K562 (cell line): ENCODE data around the gene CAPZA1. TPM values are rescaled to one million over a fixed set of nuclear protein-coding genes. Genes with fewer than 3 reads are reported as not detected.

Experiments used
- CAMTA2 ChIP-seq: fragments of 250-450 bp; sonication (Bioruptor Pico); conservative IDR thresholded peaks from 2 replicates; pipeline ENCODE4 v1.5.1; 2022
- E2F3 ChIP-seq: fragments of 250-450 bp; sonication (Bioruptor Pico); IDR thresholded peaks from 2 replicates; pipeline ENCODE4 v1.4.0; 2020; ENCODE audit warnings: mild to moderate bottlenecking
- ELF2 ChIP-seq: fragments of 250-450 bp; sonication (Bioruptor Pico); IDR thresholded peaks from 2 replicates; pipeline ENCODE4 v1.5.0; 2021; ENCODE audit warnings: mild to moderate bottlenecking
- MECOM ChIP-seq: fragments of 250-450 bp; sonication (Bioruptor Pico); IDR thresholded peaks from 2 replicates; pipeline ENCODE4 v1.8.0; 2022; ENCODE audit warnings: inconsistent platforms
- RCOR1 ChIP-seq, 2 experiments: IDR thresholded peaks; 2 replicates each; pipeline ENCODE4 v1.6.1; 2012; ENCODE audit warnings: low read depth in 2 of 2, low read length in 2 of 2, borderline replicate concordance in 1 of 2, improper control_type of control experiment in 1 of 2
- SAP30 ChIP-seq: fragments of 200-600 bp; sonication (generic); IDR thresholded peaks from 2 replicates; pipeline ENCODE4 v1.6.1; 2012; ENCODE audit warnings: borderline replicate concordance, low read depth, mild to moderate bottlenecking, moderate library complexity, low read length, control low read depth, inconsistent platforms; ENCODE audit not compliant: insufficient read depth, poor library complexity, severe bottlenecking
- SMAD3 ChIP-seq: fragments of 450-650 bp; formaldehyde crosslinking; conservative IDR thresholded peaks from 2 replicates; pipeline ENCODE4 v1.4.0; 2020; ENCODE audit warnings: mild to moderate bottlenecking
- SNRNP70 ChIP-seq: fragments of 200-400 bp; formaldehyde crosslinking; optimal IDR thresholded peaks from 2 replicates; pipeline ENCODE3; 2017; ENCODE audit warnings: low read depth, low read length
- SREBF1 ChIP-seq: fragments of 150-350 bp; IDR thresholded peaks from 2 replicates; pipeline ENCODE4 v1.6.1; 2014; ENCODE audit warnings: antibody characterized with exemption, low read depth, low read length, borderline replicate concordance
- ZC3H4 ChIP-seq: sonication (generic); formaldehyde crosslinking; IDR thresholded peaks from 2 replicates; pipeline ENCODE4 v1.9.0; 2021; ENCODE audit warnings: missing genetic modification reagents, borderline replicate concordance
- polyA plus RNA-seq, 8 experiments: library from polyadenylated mRNA; depleted of rRNA in 4 of 8; stranded (reverse) in 5 of 8; unstranded in 3 of 8; fragments of >200 nt; fragmentation: Nextera tagmentation in 2 of 8; fragmentation: Illumina TruSeq in 1 of 8; extraction: Ambion mirVana in 2 of 8; extraction: Trizol in 1 of 8; gene quantifications; 2 replicates each; pipeline versions ENCODE4 v1.2.1 to v1.2.3, GENCODE V29; 2011 to 2014; ENCODE audit warnings: inconsistent platforms in 1 of 8, missing spikeins in 1 of 8
- total RNA-seq, 7 experiments: library from RNA; depleted of rRNA in 6 of 7; stranded (reverse); fragments of >200 nt in 6 of 7; fragmentation: Illumina TruSeq in 2 of 7; extraction: Trizol in 2 of 7; gene quantifications; 2 replicates each; pipeline versions ENCODE4 v1.2.1 to v1.2.3, GENCODE V29; 2011 to 2021; ENCODE audit warnings: low replicate concordance in 1 of 7
- TF ChIP-seq, protein P1 (sequence below): fragments of 200-800 bp; sonication (Bioruptor generic); IDR thresholded peaks from 2 replicates; pipeline ENCODE4 v1.6.1; 2016; ENCODE audit warnings: missing genetic modification characterization, missing compliant biosample characterization
- TF ChIP-seq, protein P2 (sequence below): fragments of 450-650 bp; formaldehyde crosslinking; IDR thresholded peaks from 2 replicates; pipeline ENCODE4 v1.4.0; 2020; ENCODE audit warnings: mild to moderate bottlenecking, moderate library complexity
- TF ChIP-seq, protein P3 (sequence below): sonication (generic); formaldehyde crosslinking; IDR thresholded peaks from 2 replicates; pipeline ENCODE4 v1.8.0; 2022; ENCODE audit warnings: missing genetic modification reagents, mild to moderate bottlenecking, moderate library complexity, borderline replicate concordance

CAPZA1 gene
- total and polyA plus RNA-seq, 9 of the 15 experiments (the other 6 are each of a cell fraction or from before 2014, with no cell fraction given): 237 to 1,020 (median 306) TPM

DNA sequence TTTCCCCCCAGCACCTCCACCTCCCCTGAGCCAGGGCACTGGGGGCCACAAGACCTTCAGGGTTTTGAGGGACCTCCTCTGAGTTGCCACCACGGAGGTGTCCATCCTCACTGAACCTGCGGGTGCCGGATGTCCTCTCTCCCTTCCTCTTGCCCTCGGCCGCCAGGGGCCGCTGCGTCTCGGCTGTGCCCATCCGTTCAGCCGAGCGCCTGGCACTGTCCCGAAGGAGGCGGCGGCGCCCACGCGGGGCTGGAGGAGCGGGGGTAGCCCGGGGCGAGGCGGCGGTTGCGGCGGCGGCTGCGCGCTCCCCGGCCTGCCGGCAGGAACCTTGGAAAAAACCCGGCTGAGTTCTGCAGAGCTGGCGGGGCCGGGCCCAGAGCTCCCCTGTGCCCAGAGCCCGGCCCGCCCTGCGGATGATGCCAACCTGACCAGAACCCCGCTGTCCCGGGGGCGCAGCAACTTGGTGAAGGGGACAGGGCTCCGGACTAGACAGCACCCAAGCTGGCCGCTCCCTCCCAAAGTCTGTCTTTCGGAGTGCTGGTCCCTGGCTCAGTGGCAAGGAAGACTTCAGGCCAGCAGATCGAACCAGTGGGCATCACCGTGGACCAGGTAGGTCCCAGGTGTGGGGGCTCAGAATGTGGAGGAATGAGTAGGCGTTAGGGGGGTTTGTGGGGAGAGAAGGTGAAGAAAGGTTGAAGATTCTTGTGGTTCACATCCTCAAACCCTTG is 99.2 kb downstream of the CAPZA1 start (continued):
- TF ChIP-seq, protein P1, sequence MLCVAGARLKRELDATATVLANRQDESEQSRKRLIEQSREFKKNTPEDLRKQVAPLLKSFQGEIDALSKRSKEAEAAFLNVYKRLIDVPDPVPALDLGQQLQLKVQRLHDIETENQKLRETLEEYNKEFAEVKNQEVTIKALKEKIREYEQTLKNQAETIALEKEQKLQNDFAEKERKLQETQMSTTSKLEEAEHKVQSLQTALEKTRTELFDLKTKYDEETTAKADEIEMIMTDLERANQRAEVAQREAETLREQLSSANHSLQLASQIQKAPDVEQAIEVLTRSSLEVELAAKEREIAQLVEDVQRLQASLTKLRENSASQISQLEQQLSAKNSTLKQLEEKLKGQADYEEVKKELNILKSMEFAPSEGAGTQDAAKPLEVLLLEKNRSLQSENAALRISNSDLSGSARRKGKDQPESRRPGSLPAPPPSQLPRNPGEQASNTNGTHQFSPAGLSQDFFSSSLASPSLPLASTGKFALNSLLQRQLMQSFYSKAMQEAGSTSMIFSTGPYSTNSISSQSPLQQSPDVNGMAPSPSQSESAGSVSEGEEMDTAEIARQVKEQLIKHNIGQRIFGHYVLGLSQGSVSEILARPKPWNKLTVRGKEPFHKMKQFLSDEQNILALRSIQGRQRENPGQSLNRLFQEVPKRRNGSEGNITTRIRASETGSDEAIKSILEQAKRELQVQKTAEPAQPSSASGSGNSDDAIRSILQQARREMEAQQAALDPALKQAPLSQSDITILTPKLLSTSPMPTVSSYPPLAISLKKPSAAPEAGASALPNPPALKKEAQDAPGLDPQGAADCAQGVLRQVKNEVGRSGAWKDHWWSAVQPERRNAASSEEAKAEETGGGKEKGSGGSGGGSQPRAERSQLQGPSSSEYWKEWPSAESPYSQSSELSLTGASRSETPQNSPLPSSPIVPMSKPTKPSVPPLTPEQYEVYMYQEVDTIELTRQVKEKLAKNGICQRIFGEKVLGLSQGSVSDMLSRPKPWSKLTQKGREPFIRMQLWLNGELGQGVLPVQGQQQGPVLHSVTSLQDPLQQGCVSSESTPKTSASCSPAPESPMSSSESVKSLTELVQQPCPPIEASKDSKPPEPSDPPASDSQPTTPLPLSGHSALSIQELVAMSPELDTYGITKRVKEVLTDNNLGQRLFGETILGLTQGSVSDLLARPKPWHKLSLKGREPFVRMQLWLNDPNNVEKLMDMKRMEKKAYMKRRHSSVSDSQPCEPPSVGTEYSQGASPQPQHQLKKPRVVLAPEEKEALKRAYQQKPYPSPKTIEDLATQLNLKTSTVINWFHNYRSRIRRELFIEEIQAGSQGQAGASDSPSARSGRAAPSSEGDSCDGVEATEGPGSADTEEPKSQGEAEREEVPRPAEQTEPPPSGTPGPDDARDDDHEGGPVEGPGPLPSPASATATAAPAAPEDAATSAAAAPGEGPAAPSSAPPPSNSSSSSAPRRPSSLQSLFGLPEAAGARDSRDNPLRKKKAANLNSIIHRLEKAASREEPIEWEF (CRISPR knock-in tag): no peak
- TF ChIP-seq SNRNP70 (no peak), ELF2 (CRISPR knock-in tag) (0 out of 2 replicates have a peak, but pooled peaks have one; percentile 28), CAMTA2 (CRISPR knock-in tag) (no peak), SREBF1 (no peak), SAP30 (no peak), ZC3H4 (no peak), SMAD3 (CRISPR knock-in tag) (no peak), RCOR1 (IDR thresholded peaks at IDR 0.05; ENCODE audit: borderline replicate concordance in 1 of 2, low read depth in 2 of 2, low read length in 2 of 2) (peak in 1 of 2 experiments; percentile 75; a peak in 1 of 4 replicates), E2F3 (CRISPR knock-in tag) (no peak), MECOM (CRISPR knock-in tag) (no peak)
- TF ChIP-seq, protein P2, sequence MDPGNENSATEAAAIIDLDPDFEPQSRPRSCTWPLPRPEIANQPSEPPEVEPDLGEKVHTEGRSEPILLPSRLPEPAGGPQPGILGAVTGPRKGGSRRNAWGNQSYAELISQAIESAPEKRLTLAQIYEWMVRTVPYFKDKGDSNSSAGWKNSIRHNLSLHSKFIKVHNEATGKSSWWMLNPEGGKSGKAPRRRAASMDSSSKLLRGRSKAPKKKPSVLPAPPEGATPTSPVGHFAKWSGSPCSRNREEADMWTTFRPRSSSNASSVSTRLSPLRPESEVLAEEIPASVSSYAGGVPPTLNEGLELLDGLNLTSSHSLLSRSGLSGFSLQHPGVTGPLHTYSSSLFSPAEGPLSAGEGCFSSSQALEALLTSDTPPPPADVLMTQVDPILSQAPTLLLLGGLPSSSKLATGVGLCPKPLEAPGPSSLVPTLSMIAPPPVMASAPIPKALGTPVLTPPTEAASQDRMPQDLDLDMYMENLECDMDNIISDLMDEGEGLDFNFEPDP (CRISPR knock-in tag): no peak
- TF ChIP-seq, protein P3, sequence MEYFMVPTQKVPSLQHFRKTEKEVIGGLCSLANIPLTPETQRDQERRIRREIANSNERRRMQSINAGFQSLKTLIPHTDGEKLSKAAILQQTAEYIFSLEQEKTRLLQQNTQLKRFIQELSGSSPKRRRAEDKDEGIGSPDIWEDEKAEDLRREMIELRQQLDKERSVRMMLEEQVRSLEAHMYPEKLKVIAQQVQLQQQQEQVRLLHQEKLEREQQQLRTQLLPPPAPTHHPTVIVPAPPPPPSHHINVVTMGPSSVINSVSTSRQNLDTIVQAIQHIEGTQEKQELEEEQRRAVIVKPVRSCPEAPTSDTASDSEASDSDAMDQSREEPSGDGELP: 0 out of 2 replicates have a peak, but pooled peaks have one; percentile 24
